Mammary epithelial cell (primary cell): Measurements from ENCODE around the gene MBD6.

ENCODE experiments used
- CTCF ChIP-seq, 2 donors: IDR thresholded peaks in 1 of 2; conservative IDR thresholded peaks in 1 of 2; 2 replicates each; pipeline ENCODE4 v1.5.1; 2011 to 2012; ENCODE audit warnings: inconsistent platforms in 2 of 2, low read length in 2 of 2, mild to moderate bottlenecking in 2 of 2, control low read depth in 1 of 2, low read depth in 1 of 2; ENCODE audit not compliant: insufficient read depth in 1 of 2; ENCODE audit errors: extremely low read depth in 1 of 2
- EZH2 ChIP-seq: IDR thresholded peaks from 2 replicates; pipeline ENCODE4 v1.6.1; 2012; ENCODE audit warnings: low read length, inconsistent platforms, borderline replicate concordance

- TF ChIP-seq CTCF (conservative IDR thresholded peaks at IDR 0.05 in 1 of 2, IDR thresholded peaks at IDR 0.05 in 1 of 2; ENCODE audit: extremely low read depth in 1 of 2, insufficient read depth in 1 of 2, low read depth in 1 of 2, low read length in 2 of 2) (no peak), EZH2 (no peak)
These were observed 6.6 kb upstream of the MBD6 start for GRCh38 chr12:57515934-57516541.
